Cardiac fibroblast (primary cell): Measurements from ENCODE around the gene OR2T35.
"Not testable (repeated sequence)": the region's sequence is repeated elsewhere in the genome, so short reads cannot be mapped to it uniquely, and the experiment has no call there.

Source experiments
- DNase-seq, 2 donors: peaks; one replicate each; pipeline versions ENCODE4 v3.0.0 to v3.0.0-alpha.2; 2010; ENCODE audit warnings: low read depth in 2 of 2
- H3K4me3 ChIP-seq, 2 donors: replicated peaks in 1 of 2; 1 replicate in 1 of 2; 2 replicates in 1 of 2; pipeline ENCODE4 v1.5.1; 2011; ENCODE audit warnings: low read depth in 2 of 2, low read length in 2 of 2, mild to moderate bottlenecking in 2 of 2, moderate library complexity in 1 of 2
- TF ChIP-seq, protein P1 (sequence below): IDR thresholded peaks from one replicate; pipeline ENCODE4 v1.5.1; 2011; ENCODE audit warnings: low read depth, mild to moderate bottlenecking, low read length, inconsistent platforms

Gene OR2T35, protein sequence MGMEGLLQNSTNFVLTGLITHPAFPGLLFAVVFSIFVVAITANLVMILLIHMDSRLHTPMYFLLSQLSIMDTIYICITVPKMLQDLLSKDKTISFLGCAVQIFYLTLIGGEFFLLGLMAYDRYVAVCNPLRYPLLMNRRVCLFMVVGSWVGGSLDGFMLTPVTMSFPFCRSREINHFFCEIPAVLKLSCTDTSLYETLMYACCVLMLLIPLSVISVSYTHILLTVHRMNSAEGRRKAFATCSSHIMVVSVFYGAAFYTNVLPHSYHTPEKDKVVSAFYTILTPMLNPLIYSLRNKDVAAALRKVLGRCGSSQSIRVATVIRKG

DNA sequence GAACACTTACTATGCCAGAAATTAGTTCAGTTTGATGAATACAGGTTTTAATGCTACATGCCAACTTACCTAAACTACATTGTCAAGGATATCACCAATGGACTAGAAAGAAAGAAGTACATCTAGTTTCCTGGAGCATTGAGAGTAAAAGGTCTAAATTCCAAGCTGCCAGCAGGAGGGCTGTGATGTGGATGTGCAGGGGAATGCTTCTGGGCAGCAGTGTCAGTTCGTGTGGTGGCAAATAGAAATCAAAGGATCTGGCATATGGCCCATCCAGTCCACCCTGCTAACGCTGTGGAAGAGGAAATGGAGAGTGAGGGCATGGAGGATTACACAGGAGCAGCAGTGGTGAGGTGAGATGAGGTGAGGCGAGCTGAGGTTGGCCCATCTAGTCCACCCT, at the start of gene OR2T35:
OR2T35 (minus strand) TSS at position 101 of the 400 bp plus-strand sequence. CDS start 6,020 bp downstream, outside the sequence.
- not testable (repeated sequence) for DNase-seq, H3K4me3 ChIP-seq

DNA sequence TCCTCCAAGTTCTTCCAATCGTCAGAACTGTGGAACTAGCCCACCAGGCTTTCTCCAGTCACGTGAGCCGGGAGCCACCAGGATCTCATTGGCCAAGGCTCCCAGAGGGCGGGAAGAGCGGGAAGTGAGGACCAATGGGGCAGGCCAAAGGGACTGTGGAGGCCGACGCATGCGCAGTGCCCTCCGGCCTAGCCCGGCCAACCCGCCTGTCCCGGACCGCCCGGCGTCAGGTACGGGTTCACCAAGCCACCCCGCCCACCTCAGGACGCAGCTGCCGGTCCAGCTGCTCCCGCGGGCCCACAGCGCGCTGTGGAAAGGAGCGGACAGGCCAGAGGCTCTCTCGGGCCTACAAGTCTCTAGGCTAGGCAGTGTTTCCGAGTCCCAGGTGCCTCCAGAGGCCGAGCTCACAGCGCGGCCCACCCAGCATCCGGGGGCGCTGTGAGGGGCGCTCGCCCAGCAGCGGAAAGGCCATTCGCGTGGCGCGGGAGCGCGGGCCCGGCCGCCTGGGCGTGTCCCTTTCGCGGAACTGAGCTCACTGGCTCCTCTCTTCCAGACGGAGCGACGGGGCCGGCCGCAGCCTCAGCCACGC, 46.6 kb upstream of the OR2T35 start:
- DNase-seq, result no peak
- TF ChIP-seq, protein P1, sequence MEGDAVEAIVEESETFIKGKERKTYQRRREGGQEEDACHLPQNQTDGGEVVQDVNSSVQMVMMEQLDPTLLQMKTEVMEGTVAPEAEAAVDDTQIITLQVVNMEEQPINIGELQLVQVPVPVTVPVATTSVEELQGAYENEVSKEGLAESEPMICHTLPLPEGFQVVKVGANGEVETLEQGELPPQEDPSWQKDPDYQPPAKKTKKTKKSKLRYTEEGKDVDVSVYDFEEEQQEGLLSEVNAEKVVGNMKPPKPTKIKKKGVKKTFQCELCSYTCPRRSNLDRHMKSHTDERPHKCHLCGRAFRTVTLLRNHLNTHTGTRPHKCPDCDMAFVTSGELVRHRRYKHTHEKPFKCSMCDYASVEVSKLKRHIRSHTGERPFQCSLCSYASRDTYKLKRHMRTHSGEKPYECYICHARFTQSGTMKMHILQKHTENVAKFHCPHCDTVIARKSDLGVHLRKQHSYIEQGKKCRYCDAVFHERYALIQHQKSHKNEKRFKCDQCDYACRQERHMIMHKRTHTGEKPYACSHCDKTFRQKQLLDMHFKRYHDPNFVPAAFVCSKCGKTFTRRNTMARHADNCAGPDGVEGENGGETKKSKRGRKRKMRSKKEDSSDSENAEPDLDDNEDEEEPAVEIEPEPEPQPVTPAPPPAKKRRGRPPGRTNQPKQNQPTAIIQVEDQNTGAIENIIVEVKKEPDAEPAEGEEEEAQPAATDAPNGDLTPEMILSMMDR, result no peak
- no peak overlapping the region for H3K4me3 ChIP-seq

DNA sequence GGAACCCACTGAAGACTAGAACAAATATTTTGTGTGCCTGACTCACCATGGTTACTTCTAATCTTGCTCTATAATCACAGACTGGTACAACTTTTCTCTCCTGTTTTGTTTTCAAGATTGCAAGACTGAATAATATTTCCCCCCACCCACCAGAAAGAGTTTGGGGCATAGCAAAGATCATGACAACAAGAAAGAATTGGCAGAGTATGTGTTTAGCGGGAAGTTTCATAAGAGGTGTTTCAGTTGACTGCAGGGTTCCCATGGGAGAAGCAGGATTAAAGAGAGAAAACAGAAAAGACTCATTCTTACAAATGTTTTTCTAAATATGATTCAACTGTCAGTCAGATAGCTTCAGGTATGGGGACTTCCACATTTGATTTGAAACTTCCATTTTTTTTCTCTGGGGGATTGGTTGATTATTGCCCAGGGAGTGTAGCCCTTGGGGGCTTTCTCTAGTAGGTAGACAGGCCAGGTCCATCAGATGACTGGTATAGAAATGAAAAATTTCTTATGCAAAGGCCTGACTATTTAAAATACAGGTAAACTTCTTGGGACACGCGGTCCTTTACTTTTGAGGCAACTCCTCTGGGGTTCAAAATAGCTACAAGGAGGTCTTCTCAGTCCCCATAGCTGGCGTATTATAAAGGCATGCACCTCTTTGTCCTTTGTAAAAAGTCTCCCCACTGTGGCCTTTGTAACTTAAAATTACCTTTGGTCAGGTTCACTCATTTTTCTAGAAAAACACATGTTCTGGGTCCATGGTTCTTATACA, 43.6 kb upstream of the OR2T35 start:
- TF ChIP-seq, protein P1, result no peak
- DNase-seq, result peak in 1 of 2 donors; percentile 1
- H3K4me3 ChIP-seq, result no peak overlapping the region

DNA sequence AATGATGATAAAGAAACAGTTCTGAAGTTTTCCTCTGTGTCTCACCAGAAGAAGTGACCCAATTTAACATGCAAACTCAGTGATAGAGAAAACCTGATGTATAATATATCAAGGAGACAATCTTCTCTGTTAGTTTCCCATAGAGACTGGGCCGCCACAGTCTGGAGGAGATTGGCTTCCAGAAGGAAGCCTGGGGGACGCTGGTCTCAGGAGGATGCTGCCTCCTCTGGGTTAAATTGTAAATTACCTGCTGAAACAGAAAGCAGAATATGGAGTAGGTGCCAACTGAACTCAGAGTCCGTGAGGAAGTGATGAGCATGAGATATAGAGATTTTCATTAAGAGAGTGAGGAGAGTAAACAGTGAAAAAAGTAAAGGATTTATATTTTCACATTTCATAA, 41.7 kb upstream of the OR2T35 start:
- H3K4me3 ChIP-seq, result no peak overlapping the region
- TF ChIP-seq, protein P1, result no peak
- no peak for DNase-seq

DNA sequence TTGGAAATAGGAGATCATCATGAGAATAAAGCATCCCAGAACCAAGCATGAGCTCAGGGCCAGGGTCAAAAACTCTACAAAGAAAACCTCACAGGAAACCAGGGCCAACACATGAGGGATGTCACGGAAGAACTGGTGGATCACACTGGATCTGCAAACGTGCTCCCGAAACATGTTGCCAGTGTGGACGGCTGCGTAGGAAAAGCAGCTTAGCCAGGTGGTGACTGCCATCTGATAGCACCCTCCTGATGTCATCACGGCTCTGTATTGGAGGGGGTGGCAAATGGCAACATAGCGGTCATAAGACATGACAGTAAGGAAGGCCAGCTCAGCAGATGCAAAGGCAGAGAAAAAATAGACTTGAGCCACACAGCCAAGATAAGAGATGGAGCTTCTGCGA, 36.6 kb upstream of the OR2T35 start:
- TF ChIP-seq, protein P1, result no peak

DNA sequence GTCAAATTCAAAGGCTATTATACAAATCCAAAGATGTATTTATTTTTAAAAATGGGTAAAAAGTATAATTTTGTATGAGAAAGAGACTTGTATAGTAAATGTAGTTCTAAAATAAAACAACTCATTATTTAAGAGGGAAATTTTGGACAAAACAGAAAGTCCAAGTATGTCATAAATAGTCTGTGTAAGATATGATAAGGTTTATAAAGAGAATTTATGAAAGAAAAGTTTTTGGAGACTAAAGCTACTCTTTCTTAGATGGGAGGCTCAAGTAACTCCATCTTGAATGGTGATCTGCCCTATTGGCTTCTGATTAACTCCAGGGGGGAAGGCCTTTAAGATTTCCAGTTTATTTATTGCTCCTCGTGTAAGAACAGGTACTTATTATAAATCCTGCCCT, 24.9 kb upstream of the OR2T35 start:
- peak in 1 of 2 donors; percentile 10 for DNase-seq
- H3K4me3 ChIP-seq, result no peak overlapping the region
- TF ChIP-seq, protein P1, result no peak

More for the DNA sequence above, 36.6 kb upstream of the OR2T35 start:
- no peak for DNase-seq
- H3K4me3 ChIP-seq, result no peak overlapping the region

DNA sequence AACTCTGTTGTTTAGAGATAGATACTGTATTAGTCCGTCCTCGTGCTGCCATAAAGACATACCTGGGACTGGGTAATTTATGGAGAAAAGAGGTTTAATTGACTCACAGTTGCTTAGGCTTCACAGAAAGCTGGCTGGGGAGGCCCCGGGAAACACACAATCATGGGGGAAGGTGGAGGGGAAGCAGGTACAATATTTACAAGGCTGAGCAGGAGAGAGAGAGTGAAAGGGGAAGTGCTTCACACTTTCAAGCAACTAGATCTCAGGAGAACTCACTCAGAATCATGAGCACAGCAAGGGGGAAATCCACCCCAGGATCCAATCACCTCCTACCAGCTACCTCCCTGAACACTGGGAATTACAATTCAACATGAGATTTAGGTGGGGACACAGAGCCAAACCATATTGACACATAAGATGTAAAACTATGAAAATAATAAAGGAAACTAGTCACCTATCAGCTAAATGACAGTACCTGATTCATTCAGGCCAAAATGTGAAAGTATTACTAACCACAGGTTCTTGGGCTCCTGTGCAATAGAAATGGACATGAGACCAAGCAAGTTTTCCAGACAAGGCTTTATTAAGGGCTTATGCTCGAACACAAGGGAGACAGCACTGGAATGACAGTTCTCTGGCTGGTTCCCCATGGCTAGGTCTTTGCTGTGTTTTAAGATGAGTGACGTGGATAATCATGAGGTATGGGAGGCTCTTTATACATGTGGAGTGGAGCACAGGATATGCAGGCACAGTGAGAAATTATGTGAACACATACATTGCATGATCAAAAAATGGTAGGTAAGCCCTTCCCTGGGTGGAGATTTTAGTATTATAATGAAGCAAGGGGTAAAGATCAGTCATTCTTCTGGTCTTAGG, 18.6 kb upstream of the OR2T35 start:
- not testable (repeated sequence) for H3K4me3 ChIP-seq, DNase-seq

DNA sequence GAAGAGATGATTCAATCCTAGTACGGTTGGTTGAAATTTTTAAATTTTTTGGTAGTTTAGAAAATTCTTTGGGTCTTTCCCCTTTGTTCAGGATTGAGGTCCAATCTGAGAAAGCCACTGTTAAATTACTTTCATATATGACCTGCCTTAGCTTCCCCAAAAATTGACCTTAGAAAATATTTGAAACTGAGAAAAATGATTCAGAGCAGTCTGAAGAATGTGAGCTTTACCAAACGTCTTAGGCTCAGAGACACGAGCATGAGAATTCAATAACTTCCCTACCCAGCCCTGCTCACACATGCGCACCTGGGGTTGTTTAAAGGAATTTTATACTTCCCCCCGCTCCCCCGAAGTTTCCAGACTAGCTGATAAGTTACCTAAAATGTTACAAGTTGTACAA, 11.7 kb upstream of the OR2T35 start:
- DNase-seq, result not testable (repeated sequence)

DNA sequence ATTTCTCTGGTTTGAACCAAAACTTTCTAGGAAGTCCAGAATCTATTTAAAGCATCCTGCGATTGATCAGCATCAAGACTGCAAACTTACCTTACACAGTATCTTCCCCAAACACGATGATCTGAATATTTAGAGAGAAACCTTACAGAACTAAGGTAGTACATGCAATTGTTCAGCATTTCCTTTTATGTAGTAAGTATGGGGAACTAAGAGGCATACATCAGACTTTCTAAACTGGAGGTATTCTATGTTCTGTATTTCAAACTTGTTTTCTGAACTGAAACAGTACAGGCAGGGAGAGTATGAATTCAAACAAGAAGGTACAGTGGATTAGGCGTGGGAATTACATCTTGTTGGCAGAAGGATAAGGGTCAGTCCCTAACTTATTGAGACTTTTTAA, 10.3 kb upstream of the OR2T35 start, which contains the start of gene OR2T27:
OR2T27 (minus strand) TSS at position 175 of the 400 bp plus-strand sequence. CDS start 4,644 bp downstream, outside the sequence.
- H3K4me3 ChIP-seq, DNase-seq: not testable (repeated sequence)

More for the DNA sequence above, 11.7 kb upstream of the OR2T35 start:
- H3K4me3 ChIP-seq, result not testable (repeated sequence)

DNA sequence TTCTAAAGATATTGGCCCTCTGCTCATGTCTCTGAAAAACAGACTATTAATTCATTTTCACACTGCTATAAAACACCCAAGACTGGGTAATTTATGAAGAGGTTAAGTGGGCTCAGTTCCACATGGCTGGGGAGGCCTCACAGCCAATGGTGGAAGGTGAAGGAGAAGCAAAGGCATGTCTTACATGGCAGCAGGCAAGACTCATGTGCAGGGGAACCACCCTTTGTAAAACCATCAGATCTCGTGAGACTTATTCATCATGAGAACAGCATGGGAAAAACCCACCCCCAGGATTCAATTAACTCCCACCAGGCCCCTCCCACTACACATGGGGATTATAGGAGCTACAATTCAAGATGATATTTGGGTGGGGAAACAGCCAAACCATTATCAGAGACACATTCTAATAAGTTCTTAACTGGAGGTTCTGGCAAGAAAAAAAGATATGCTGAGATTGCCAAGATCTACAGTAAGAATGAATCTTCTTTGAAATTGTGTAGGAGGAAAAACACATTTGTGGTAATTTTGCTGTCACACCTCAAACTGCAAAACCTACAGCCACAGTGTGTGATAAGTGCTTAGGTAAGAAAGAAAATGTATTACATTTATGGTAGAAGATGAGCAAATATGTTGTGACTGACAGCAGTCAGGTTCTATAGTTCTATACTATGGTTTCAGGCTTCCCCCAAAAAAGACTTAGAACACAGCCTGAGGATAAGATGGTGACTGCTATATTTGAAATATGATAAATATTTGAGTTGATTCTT, 3.9 kb upstream of the OR2T35 start:
- not testable (repeated sequence) for DNase-seq, H3K4me3 ChIP-seq
